Parathyroid adenoma (tissue), 2 donors: ENCODE data around the gene MBTPS1.

Experiments used
- H2AFZ ChIP-seq: fragments of 300-600 bp; sonication (generic); one replicate; pipeline ENCODE4 v1.7.0; 2017; ENCODE audit warnings: antibody characterized with exemption, mild to moderate bottlenecking
- H3K27ac ChIP-seq: fragments of 300-600 bp; sonication (generic); one replicate; pipeline ENCODE4 v1.7.0; 2017
- H3K27me3 ChIP-seq: fragments of 300-600 bp; sonication (generic); one replicate; pipeline ENCODE4 v1.7.0; 2017; ENCODE audit warnings: low read length; ENCODE audit not compliant: control insufficient read depth, insufficient read depth
- H3K36me3 ChIP-seq: fragments of 300-600 bp; sonication (generic); one replicate; pipeline ENCODE4 v1.7.0; 2017; ENCODE audit warnings: low read length; ENCODE audit not compliant: control insufficient read depth, insufficient read depth
- H3K4me1 ChIP-seq: fragments of 300-600 bp; sonication (generic); one replicate; pipeline ENCODE4 v1.7.0; 2017; ENCODE audit warnings: control low read depth
- H3K4me2 ChIP-seq: fragments of 300-600 bp; sonication (generic); one replicate; pipeline ENCODE4 v1.7.0; 2017; ENCODE audit warnings: low read length
- H3K4me3 ChIP-seq: fragments of 300-600 bp; sonication (generic); one replicate; pipeline ENCODE4 v1.7.0; 2017; ENCODE audit warnings: low read depth, low read length
- H3K79me2 ChIP-seq: fragments of 300-600 bp; sonication (generic); one replicate; pipeline ENCODE4 v1.7.0; 2017; ENCODE audit warnings: control low read depth
- H3K9ac ChIP-seq: fragments of 300-600 bp; sonication (generic); one replicate; pipeline ENCODE4 v1.7.0; 2017; ENCODE audit warnings: mild to moderate bottlenecking
- H3K9me3 ChIP-seq: fragments of 300-600 bp; sonication (generic); one replicate; pipeline ENCODE4 v1.7.0; 2017; ENCODE audit warnings: low read length; ENCODE audit not compliant: control insufficient read depth
- TF ChIP-seq, protein P1 (sequence below): fragments of 300-600 bp; sonication (generic); IDR thresholded peaks from one replicate; pipeline ENCODE4 v1.7.0; 2017; ENCODE audit warnings: antibody characterized with exemption, mild to moderate bottlenecking
- donor health status: primary hyperparathyroidism.

Gene MBTPS1

DNA sequence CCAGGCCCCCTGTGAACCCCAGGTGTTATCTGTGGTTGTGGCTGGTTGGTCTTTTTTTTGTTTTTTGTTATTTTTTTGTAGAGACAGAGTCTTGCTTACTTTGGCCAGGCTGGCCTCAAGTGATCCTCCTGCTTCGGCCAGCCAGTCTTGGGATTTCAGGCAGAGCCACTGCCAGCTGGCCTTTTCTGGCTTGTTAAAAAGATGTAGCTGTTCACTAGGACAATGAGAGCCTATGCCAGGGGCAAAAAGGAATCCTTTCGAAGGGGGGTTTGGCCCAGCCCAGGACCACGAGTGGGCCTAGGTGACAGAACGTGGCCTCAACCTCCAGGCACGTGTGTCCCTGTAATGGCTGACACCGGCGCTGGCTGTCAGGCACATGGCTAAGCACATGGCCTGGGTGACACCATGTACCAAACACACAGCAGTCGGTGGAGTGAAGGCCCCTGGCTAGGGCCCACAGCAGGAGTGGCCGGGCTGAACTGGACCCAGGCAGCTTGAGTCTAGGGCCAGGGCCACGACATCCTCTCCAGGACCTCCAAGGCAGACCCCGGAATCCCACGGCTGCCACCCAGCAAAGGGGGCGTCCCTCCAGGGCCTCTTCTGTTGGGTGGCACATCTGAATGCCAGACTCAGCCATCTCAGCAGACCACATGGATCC, 67.2 kb downstream of the MBTPS1 start:
- Histone ChIP-seq H3K4me1 (peaks cover 17% of the 10 kb centered on the region), H3K4me3 (no peak overlapping the region), H3K9ac (no peak overlapping the region), H3K27me3 (no peaks in the 10 kb centered on the region), H3K9me3 (no peaks in the 10 kb centered on the region), H3K36me3 (no peaks in the 10 kb centered on the region), H3K4me2 (no peak overlapping the region), H3K79me2 (no peaks in the 10 kb centered on the region), H3K27ac (peak overlapping the region; percentile 76), H2AFZ (no peak overlapping the region)
- TF ChIP-seq, protein P1, sequence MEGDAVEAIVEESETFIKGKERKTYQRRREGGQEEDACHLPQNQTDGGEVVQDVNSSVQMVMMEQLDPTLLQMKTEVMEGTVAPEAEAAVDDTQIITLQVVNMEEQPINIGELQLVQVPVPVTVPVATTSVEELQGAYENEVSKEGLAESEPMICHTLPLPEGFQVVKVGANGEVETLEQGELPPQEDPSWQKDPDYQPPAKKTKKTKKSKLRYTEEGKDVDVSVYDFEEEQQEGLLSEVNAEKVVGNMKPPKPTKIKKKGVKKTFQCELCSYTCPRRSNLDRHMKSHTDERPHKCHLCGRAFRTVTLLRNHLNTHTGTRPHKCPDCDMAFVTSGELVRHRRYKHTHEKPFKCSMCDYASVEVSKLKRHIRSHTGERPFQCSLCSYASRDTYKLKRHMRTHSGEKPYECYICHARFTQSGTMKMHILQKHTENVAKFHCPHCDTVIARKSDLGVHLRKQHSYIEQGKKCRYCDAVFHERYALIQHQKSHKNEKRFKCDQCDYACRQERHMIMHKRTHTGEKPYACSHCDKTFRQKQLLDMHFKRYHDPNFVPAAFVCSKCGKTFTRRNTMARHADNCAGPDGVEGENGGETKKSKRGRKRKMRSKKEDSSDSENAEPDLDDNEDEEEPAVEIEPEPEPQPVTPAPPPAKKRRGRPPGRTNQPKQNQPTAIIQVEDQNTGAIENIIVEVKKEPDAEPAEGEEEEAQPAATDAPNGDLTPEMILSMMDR, result no peak

DNA sequence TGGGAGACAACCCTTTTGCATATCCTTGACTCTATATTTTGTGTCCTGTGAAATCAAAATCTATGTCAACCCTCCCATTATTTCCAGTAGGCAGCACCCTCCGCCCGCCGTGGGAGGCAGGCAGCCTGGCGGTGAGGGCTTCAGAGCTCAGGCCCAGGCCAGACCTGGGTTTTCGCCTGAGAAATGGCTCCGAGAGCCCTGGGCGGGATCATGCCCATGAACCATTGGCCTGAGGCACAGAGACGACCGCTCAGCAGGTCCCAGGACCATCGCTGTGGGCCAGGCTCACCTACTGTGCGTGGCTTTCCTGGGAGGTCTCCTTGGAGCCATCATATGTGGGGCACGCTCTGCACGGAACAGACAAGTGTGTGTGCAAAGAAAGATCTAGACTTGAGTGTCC, 67.9 kb downstream of the MBTPS1 start:
- no peaks in the 10 kb centered on the region for H3K79me2 ChIP-seq
- no peak overlapping the region for H3K27ac ChIP-seq
- TF ChIP-seq, protein P1, result no peak
- no peaks in the 10 kb centered on the region for H3K27me3 ChIP-seq
- no peak overlapping the region for H2AFZ ChIP-seq
- no peaks in the 10 kb centered on the region for H3K36me3 ChIP-seq
- no peaks in the 10 kb centered on the region for H3K9me3 ChIP-seq
- peaks cover 19% of the 10 kb centered on the region for H3K4me1 ChIP-seq
- no peak overlapping the region for H3K4me2 ChIP-seq
- no peak overlapping the region for H3K4me3 ChIP-seq
- H3K9ac ChIP-seq, result no peak overlapping the region

DNA sequence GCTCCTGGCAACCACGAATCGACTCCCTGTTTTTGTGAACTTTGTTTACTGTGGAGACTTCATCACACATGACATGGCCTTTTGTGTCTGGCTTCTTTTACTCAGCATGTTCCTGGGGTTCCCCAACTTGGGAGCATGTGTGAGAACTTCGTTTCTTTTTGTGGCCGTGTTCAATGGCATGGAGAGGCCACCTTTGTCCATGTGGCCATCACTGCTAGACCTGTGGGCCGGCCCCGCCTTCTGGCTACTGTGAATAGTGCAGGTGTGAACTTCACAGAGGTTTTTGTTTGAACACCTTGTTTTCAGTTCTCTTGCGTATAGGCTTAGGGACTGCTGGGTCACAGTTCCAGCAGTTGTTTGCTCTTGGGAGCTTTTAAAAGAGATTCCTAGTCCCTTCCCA, 68.5 kb downstream of the MBTPS1 start:
- Histone ChIP-seq H3K79me2 (no peaks in the 10 kb centered on the region), H3K4me1 (peaks cover 25% of the 10 kb centered on the region), H3K27me3 (no peaks in the 10 kb centered on the region), H3K4me2 (no peak overlapping the region), H3K4me3 (no peak overlapping the region), H3K27ac (no peak overlapping the region), H3K9me3 (no peaks in the 10 kb centered on the region), H3K9ac (no peak overlapping the region), H3K36me3 (no peaks in the 10 kb centered on the region), H2AFZ (no peak overlapping the region)
- TF ChIP-seq, protein P1, result peak; percentile 58

DNA sequence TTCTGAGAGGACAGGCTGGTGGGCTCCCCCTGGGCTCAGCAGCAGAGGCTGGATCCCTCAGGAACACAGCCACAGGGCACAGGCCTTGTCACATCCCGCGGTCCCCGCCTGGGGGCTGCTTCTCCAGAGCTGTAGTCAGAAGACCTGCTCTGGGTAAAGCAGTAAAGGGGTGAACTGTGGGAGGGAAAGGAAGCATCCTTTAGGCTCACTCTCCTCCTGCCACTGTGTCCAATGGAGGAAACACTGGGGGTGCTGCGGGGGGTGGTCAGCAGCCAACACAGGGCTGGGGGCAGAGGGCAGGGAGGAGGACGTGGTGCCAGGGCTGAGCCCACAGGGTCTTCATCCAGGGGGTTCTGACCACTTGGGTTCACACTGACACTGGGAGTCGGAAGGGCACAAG, 69.1 kb downstream of the MBTPS1 start:
- Histone ChIP-seq H3K9ac (no peak overlapping the region), H3K4me3 (no peak overlapping the region), H2AFZ (no peak overlapping the region), H3K36me3 (no peaks in the 10 kb centered on the region), H3K4me1 (peaks cover 28% of the 10 kb centered on the region), H3K4me2 (no peak overlapping the region), H3K27me3 (no peaks in the 10 kb centered on the region), H3K79me2 (no peaks in the 10 kb centered on the region), H3K27ac (no peak overlapping the region), H3K9me3 (no peaks in the 10 kb centered on the region)
- TF ChIP-seq, protein P1, result no peak

DNA sequence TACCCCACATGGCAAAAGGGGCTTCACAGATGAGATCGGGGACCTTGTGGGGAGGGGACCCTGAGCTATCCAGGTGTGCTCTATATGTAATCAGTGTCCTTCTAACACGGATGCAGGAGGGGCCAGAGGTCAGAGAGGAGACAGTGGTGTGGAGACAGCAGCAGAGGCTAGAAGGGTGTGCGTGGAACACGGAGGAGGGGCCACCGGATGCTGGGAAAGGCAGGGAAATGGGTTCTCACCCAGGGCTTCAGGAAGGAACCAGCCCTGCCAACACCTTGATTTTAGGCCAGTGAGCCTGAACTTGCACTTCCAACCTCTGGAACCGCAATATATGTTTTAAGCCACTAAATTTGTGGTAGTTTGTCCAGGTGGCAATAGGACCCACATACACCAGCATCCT, 69.5 kb downstream of the MBTPS1 start:
- Histone ChIP-seq H3K36me3 (no peaks in the 10 kb centered on the region), H3K9ac (no peak overlapping the region), H3K4me2 (no peak overlapping the region), H2AFZ (no peak overlapping the region), H3K4me1 (peaks cover 24% of the 10 kb centered on the region), H3K4me3 (no peak overlapping the region), H3K27ac (no peak overlapping the region), H3K27me3 (no peaks in the 10 kb centered on the region), H3K9me3 (no peaks in the 10 kb centered on the region), H3K79me2 (no peaks in the 10 kb centered on the region)
- TF ChIP-seq, protein P1, result no peak
